Measurements from ENCODE around the gene MRPS2. TPM values are rescaled to one million over a fixed set of nuclear protein-coding genes. Genes with fewer than 3 reads are reported as not detected.

Gene MRPS2
- total and polyA plus RNA-seq, 10 of the 15 experiments (the other 5 are each of a cell fraction or from before 2014, with no cell fraction given), result 3.3 to 103 (median 69.5) TPM

- 43% methylated on average over 7 of the region's 7 CpGs for WGBS (ENCODE audit: insufficient coverage, insufficient replicate concordance, low lambda C conversion rate, missing lambda C conversion rate)
- Histone ChIP-seq H3K27ac (ENCODE audit: control insufficient read depth, insufficient read depth) (no peak overlapping the region), H3K36me3 (ENCODE audit: control insufficient read depth in 2 of 2, insufficient read depth in 2 of 2, low read length in 1 of 2) (no peaks in the 10 kb centered on the region), H4K20me1 (ENCODE audit: control insufficient read depth, insufficient read depth) (no peaks in the 10 kb centered on the region), H3K4me1 (ENCODE audit: control insufficient read depth, insufficient read depth, low read length) (no peaks in the 10 kb centered on the region), H3K9ac (ENCODE audit: control insufficient read depth, insufficient read depth, low read length) (no peak overlapping the region), H3K4me3 (no peak overlapping the region), H3K4me2 (ENCODE audit: control insufficient read depth, insufficient read depth) (no peak overlapping the region), H3K27me3 (replicated peaks in 1 of 2; ENCODE audit: control insufficient read depth in 2 of 2, insufficient read depth in 2 of 2, low read length in 1 of 2) (no peaks in the 10 kb centered on the region; a peak in 1 of 4 replicates), H3K9me3 (replicated peaks; ENCODE audit: control insufficient read depth, insufficient read depth, low read length) (no peaks in the 10 kb centered on the region; the same call in 2 of the 3 replicates), H3K79me2 (ENCODE audit: control insufficient read depth, insufficient read depth, low read length) (no peaks in the 10 kb centered on the region), H2AFZ (ENCODE audit: control insufficient read depth, low read depth, low read length) (no peak overlapping the region)
- CTCF ChIA-PET, result no interaction called here
- no TSS peak for BruUV-seq (replicated peaks)
- DNase-seq (ENCODE audit: low read depth, low spot score), result no peak
- no peak for FAIRE-seq
- in situ Hi-C loops (cut with MboI), result no loop called here
- no peak for ATAC-seq
- TF ChIP-seq ZBED1 (IDR thresholded peaks at IDR 0.05; ENCODE audit: borderline replicate concordance), result no peak
- TF ChIP-seq SREBF2 (IDR thresholded peaks at IDR 0.05; ENCODE audit: low read length), result no peak
- TF ChIP-seq NFXL1 (IDR thresholded peaks at IDR 0.05; ENCODE audit: borderline replicate concordance), result no peak
- no peak for TF ChIP-seq TCF12 (IDR thresholded peaks at IDR 0.05; ENCODE audit: low read depth, low read length)
- no peak for TF ChIP-seq ZNF622 (IDR thresholded peaks at IDR 0.05)
- TF ChIP-seq SUZ12 (IDR thresholded peaks at IDR 0.05; ENCODE audit: unreplicated experiment), result no peak
- TF ChIP-seq ZBTB11 (CRISPR knock-in tag; IDR thresholded peaks at IDR 0.05), result no peak
- no peak for TF ChIP-seq FOXM1 (IDR thresholded peaks at IDR 0.05; ENCODE audit: low read depth, low read length)
- no peak for TF ChIP-seq NRF1 (conservative IDR thresholded peaks at IDR 0.05; ENCODE audit: low read depth, low read length)
- no peak for TF ChIP-seq ZNF384 (IDR thresholded peaks at IDR 0.05; ENCODE audit: borderline replicate concordance, low read depth, low read length)
- no peak for TF ChIP-seq PKNOX1 (IDR thresholded peaks at IDR 0.05)
- TF ChIP-seq, protein P1, sequence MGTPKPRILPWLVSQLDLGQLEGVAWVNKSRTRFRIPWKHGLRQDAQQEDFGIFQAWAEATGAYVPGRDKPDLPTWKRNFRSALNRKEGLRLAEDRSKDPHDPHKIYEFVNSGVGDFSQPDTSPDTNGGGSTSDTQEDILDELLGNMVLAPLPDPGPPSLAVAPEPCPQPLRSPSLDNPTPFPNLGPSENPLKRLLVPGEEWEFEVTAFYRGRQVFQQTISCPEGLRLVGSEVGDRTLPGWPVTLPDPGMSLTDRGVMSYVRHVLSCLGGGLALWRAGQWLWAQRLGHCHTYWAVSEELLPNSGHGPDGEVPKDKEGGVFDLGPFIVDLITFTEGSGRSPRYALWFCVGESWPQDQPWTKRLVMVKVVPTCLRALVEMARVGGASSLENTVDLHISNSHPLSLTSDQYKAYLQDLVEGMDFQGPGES (IDR thresholded peaks at IDR 0.05), result no peak
- no peak for TF ChIP-seq HSF1 (IDR thresholded peaks at IDR 0.05; ENCODE audit: low read depth, low read length)
- TF ChIP-seq E2F4 (IDR thresholded peaks at IDR 0.05; ENCODE audit: low read depth, low read length), result no peak
- POLR2A ChIA-PET, result no interaction called here
- SMC1A ChIA-PET (ENCODE audit: uncharacterized antibody, unreplicated experiment), result no interaction called here
- intact Hi-C loops (cut with micrococcal nuclease; ENCODE audit: unreplicated experiment), result no loop called here
- RAD21 ChIA-PET (ENCODE audit: unreplicated experiment), result no interaction called here
Measured at GRCh38 chr9:135512904-135513303, 12.4 kb downstream of the MRPS2 start.

Measured in GM12878 (cell line).